DMS53 (cell line): Measurements from ENCODE around the gene C7orf57.

Source experiments
- DNase-seq: peaks from one replicate; lab custom pipeline; 2025; lab: John Stamatoyannopoulos, UW

Gene C7orf57

GRCh38 chr7:48085433-48085791 lies 50.1 kb downstream of the C7orf57 start:
- peak; percentile 36 for DNase-seq

DNA sequence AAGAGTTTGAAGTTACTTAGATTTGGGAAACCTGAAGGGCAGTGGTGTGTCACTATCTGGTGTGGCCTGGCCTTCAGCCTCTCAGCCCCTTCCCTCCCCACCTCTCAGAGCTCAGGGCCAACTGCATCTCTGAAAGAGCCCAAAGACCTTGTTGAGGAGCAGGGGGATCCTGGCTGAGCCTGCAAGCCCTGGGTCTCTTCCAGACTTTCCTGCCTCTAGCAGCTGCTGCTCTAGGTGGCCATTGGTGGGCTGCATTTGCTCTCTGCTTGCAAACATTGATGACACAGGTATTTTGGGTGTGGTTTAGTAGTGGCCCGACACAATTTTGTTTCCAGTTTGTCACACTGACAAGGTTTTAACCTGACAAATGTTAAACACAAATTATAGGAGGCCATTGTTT lies 50.6 kb downstream of the C7orf57 start:
- no peak for DNase-seq

- no peak for DNase-seq
These were observed 52.0 kb downstream of the C7orf57 start for GRCh38 chr7:48087349-48087748.

- peak; percentile 97 for DNase-seq
These were observed 53.3 kb downstream of the C7orf57 start for GRCh38 chr7:48088559-48089045.

DNA sequence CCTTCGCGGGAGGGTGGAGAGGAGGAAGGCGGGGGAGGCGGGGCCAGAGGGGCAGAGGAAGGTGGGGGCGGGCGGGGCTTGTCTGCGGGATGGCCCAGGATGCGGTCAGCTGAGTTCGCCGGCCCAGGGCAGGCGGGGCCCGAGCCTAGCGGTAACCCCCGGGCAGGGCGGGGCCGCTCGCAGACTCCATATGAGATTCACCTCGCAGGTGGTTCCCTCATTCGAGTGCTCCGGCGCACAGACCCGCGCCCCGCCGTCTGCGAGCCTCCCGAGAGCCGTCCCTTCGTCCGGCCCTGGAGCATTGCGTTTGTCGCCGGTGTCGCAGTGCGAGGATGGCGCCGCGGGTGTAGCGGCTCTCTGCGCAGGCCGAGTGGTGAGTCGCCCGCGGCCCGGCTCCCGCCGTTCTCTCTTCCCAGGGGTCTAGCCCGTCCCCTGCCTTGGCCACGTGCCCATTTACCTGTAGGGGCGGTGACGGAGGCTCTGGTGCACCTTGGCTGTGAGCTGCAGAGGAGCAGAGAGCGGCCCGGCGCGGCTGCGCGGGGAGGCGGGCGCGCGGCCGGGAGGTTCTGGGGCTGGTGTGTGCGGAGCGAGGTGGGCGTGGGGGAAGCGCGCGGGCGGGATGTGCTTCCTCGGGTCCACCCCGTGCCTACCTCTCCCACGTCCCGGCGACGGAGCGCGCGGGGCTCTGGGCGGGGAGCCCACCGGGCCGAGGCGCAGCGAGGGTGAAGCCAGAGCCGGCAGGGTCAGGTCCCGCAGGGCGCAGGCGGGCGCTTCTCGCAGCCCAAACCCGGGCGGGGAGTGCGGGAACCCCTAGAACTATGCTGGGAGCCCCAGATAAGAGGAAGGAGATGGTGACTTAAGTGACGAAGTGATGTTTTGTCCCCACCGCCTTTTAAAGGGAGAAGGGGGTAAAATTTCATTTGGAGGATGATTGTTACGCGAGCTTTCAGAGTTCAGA lies 54.0 kb downstream of the C7orf57 start, which contains the start of gene UPP1:
TSS of gene UPP1 (plus strand) at position 220 of the 958 bp plus-strand sequence. CDS start 5,519 bp downstream, outside the sequence.
- DNase-seq, result peak; percentile 98

GRCh38 chr7:48090095-48090805 lies 54.9 kb downstream of the C7orf57 start:
- DNase-seq, result peak; percentile 62

DNA sequence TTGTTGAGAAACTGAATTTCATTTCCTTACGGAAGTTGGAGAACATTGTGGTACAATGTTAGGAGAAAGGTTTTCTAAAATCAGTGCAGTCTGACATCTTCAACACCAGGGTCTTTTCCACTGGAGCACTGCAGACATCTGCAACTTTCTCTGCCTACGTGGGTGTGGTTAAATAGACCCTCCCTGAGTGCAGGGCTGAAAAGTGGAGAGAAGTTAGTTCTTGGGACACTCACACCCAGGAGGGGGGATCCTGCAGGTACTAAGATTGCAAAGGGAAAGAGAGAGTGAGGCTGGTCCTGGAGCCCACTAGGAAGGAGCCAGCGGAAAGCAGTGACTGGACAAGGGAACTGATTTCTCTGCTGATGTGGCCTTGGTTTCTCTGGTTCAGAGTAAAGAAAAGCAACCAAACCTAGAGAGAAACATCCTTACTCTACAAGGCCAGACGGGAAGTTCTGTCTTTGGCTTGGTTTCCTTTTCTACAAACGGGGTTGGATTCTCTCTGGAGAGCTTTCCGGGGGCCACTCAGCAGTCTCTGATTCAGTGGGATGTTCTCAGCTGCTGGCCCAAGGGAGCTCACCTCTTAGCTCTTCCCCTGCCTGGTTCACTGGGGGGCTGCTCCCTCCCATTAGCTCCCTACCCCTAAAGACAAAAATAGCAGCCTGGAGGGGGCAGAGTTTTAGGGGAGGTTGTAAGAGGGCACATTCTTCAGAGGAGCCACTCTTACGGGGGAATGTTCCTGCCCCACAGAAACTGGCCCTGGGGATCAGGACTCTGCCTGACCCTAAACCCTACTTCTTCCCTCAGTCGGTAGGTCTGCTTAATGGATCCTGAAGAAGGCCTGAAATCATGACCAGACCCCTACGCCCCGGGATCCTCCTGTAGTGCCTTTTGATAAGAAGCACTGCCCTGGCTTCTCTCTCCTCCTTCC lies 56.4 kb downstream of the C7orf57 start:
- no peak for DNase-seq

DNA sequence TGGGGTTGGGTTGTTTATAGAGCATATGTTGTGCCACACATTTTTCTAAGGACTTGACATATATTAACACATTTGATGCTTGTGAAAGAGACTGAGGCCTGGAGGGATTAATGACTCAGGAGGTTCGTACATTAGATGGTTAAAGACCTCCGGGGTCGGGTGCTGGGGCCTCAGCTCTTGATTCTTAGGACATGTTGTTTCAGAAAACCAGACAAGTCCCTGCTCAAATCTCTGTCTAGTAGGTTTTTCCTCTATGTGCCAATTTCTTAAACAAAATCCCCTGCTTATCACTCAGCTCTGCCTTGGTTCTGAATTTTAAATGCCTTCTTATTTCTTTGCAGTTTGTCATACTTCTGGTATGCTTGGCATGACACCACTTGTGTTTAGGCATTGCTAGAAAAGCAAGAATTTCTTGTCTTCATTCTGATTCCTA lies 59.5 kb downstream of the C7orf57 start:
- DNase-seq, result no peak

DNA sequence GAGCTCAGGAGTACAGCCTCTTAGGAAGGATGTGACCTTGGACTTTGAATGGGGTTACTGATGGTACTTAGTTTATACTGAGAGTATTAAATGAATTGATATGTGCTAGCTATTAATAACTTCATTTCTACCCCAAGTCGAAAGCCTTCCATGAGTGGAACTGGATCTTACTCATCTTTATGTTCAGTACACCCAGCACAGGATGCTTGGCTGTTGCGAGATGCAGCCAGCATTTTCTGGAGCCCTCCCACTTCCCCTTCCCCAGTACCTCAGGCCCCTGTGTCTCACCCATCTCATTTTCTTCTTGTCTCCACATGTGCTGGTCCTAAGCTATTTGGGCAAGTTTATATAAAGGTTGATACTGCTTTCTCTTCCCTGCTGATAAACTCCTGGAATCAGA lies 60.9 kb downstream of the C7orf57 start:
- no peak for DNase-seq

DNA sequence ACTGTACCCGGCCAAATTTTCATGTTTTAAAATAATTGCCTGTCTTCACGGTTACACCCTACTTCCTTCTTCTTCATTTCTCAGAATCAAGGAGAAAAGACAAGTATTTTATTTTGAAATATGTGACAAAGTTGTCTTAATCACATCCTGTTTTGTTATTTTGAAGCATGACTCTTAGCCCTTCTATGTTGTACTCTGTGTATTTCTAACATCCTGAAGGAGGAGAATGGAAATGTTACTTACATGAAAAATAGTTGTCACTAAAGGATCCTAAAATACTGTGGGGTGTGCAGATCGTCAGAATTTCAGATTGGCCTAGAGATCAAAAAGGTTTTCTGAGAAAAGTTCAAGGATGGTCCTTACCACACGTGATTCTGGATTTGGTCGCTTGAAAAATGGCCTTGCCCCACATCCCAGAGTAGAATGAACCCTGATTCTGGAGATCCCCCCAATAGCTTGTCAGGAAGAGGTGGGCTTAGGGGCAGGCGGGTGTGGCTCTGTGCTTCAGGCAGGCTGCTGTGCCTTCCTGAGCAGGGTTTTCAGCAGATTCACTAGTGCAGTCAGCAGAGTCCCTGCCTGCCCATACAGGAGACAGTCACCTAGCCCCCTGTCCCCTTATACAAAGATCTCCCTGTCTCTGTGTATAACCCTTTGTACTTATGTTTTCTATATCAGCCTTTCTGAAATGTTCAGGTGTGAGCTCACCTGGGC lies 62.3 kb downstream of the C7orf57 start:
- DNase-seq, result no peak

DNA sequence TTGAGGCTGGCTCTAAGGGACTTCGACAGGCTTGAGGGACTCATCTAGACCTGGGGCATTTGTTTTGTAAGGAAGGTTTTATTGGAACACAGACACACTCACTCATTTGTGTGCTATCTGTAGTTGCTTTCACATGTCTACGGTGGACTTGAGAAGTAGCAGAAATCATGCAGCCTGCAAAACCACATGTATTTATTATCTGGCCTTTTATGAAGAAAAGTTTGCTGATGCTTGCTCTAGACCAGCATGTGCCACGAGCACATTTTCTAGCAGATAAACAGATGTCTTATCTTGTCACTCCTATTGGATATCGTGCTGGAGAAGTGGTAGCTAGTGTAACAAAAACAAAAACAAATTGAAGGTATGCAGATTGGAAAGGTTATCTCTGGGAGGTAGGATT lies 63.5 kb downstream of the C7orf57 start:
- DNase-seq, result no peak

GRCh38 chr7:48099781-48100180 lies 64.4 kb downstream of the C7orf57 start:
- no peak for DNase-seq

DNA sequence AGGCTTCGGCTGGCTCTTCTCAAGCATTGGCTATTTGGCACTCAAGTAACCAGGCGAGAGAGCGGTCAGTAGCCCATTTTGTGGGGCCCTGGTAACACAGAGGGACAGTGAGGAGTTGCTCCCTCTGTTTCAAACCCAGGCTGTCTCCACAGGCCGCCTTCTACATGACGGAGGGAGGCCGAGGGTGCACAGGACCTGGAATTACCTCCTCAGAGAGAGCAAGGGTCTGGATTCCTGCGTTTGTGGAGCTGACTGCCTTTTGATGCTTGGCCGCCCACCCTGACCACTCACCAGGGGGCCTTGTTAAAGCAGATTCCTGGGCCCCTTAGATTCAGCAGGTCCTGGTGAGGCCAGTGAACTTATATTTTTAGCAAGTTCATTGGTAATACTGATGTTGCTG lies 66.0 kb downstream of the C7orf57 start:
- DNase-seq, result no peak

GRCh38 chr7:48101968-48102367 lies 66.6 kb downstream of the C7orf57 start:
- peak; percentile 60 for DNase-seq

DNA sequence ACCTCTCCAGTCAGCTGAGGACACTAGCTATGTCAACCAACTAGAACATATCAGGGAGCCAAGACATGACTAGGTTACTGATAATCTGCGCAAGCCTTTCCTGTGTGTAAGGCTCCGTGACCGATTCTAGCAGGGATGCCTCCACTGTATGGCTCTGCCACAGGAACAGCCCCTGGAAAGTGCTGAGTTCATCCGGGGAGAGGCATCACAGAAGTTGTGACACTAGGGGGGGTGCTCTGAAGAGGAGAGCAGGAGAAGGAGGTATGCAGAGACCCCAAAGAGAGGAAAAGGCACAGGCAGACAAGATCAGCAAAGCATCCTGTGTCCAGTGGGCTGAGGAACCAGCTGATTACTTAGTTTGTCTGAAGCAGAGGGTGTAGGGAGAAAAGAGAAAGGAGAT lies 67.2 kb downstream of the C7orf57 start:
- DNase-seq, result no peak

GRCh38 chr7:48105045-48105444 lies 69.7 kb downstream of the C7orf57 start:
- no peak for DNase-seq

DNA sequence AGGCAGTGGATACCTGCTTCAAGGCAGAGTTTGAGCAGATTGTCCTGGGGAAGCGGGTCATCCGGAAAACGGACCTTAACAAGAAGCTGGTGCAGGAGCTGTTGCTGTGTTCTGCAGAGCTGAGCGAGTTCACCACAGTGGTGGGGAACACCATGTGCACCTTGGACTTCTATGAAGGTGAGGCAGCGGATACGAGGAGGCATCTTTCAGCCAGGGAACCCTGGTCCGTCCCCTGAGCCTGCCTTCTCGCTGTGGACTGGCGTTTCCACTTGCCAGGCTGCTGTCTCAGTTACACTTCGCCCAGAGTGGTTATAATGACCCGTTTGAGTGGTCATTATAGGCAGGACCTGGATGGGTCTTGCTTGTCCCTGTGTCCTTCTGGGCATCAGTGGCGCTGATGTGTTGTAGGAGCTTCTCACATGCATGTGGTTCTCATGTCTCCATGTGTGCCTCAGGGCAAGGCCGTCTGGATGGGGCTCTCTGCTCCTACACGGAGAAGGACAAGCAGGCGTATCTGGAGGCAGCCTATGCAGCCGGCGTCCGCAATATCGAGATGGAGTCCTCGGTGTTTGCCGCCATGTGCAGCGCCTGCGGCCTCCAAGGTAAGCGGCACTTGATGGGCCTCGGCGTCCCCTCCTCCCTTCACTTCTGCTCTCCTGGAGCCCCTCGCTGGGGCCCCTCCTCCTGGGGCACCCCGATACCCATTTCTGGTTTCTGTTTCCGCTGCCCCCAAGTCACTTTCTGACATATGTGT lies 71.7 kb downstream of the C7orf57 start:
- DNase-seq, result no peak

GRCh38 chr7:48107926-48108472 lies 72.7 kb downstream of the C7orf57 start:
- no peak for DNase-seq

- no peak for DNase-seq
These were observed 73.9 kb downstream of the C7orf57 start for GRCh38 chr7:48108959-48109847.
